Astrocyte of the spinal cord (primary cell): ENCODE results near the gene MRPL37.

Experiments
- DNase-seq: peaks from one replicate; pipeline ENCODE4 v3.0.0; 2011; ENCODE audit warnings: low read depth, low spot score
- H3K4me3 ChIP-seq: 2 replicates; pipeline ENCODE4 v1.5.1; 2011; ENCODE audit warnings: low read depth, mild to moderate bottlenecking, low read length, moderate library complexity
- CTCF ChIP-seq: IDR thresholded peaks from 2 replicates; pipeline ENCODE4 v1.5.1; 2012; ENCODE audit warnings: low read depth, mild to moderate bottlenecking, low read length, inconsistent platforms
- in situ Hi-C: cut with HindIII; loops from 2 replicates; pipeline ENCODE4 v1.10.0; 2017; ENCODE audit warnings: low sequenced_read_pairs

The MRPL37 gene

GRCh38 chr1:54178296-54179070, 21.5 kb upstream of the MRPL37 start:
- TF ChIP-seq CTCF, result no peak
- DNase-seq, result no peak
- no peak overlapping the region for H3K4me3 ChIP-seq
- in situ Hi-C loops, result no loop called here

- no peak for TF ChIP-seq CTCF
- no peak overlapping the region for H3K4me3 ChIP-seq
- no peak for DNase-seq
- in situ Hi-C loops, result no loop called here
Observed at GRCh38 chr1:54180701-54181360, 19.1 kb upstream of the MRPL37 start.

GRCh38 chr1:54186056-54186455, 13.9 kb upstream of the MRPL37 start:
- no peak for DNase-seq
- no peak overlapping the region for H3K4me3 ChIP-seq
- in situ Hi-C loops, result no loop called here
- no peak for TF ChIP-seq CTCF

- no peak for TF ChIP-seq CTCF
- H3K4me3 ChIP-seq, result no peak overlapping the region
- in situ Hi-C loops, result no loop called here
- no peak for DNase-seq
Observed at GRCh38 chr1:54188291-54188690, 11.7 kb upstream of the MRPL37 start.

GRCh38 chr1:54190526-54190925, 9.4 kb upstream of the MRPL37 start:
- no peak for DNase-seq
- no peak overlapping the region for H3K4me3 ChIP-seq
- in situ Hi-C loops, result no loop called here
- TF ChIP-seq CTCF, result no peak

GRCh38 chr1:54191525-54191924, 8.4 kb upstream of the MRPL37 start:
- in situ Hi-C loops, result no loop called here
- no peak overlapping the region for H3K4me3 ChIP-seq
- TF ChIP-seq CTCF, result no peak
- no peak for DNase-seq
